K562 (cell line): ENCODE measurements around the gene TTC16. TPM values are rescaled to one million over a fixed set of nuclear protein-coding genes. Genes with fewer than 3 reads are reported as not detected.

ENCODE experiments used
- ATAC-seq: fragments of 200-7000 bp; cut with Tn5 transposase; 3 replicates; pipeline ENCODE4 v1.9.1; 2020; ENCODE audit warnings: moderate library complexity
- BruUV-seq: library from RNA; stranded (reverse); fragments of 400-500 nt; replicated peaks from 2 replicates; lab custom pipeline; 2021; lab: Mats Ljungman, UMichigan
- CTCF ChIA-PET: fragments of 300-600 bp; formaldehyde crosslinking; extraction: SDS; loops from one replicate; lab custom pipeline; 2021; ENCODE audit warnings: low intra/inter-chr PET ratio; lab: Yijun Ruan, JAX
- POLR2A ChIA-PET: fragments of 300-600, 350-650 bp; sonication (Branson Sonifier 250); formaldehyde crosslinking; extraction: SDS; loops from one replicate; lab custom pipeline; 2021; ENCODE audit warnings: antibody characterized with exemption, inconsistent platforms; lab: Yijun Ruan, JAX
- DNase-seq, 4 experiments: peaks; one replicate each; pipeline versions ENCODE4 v3.0.0 to v3.0.0-alpha.2; 2011 to 2018; ENCODE audit warnings: low spot score in 3 of 4, mixed read lengths in 3 of 4; ENCODE audit errors: extremely low read depth in 1 of 4
- FAIRE-seq: peaks from 2 replicates; lab custom pipeline; 2011; peaks lifted over from hg19 to GRCh38; lab: Jason Lieb, UNC
- H2AFZ ChIP-seq: 2 replicates; pipeline ENCODE4 v1.6.0; 2011; ENCODE audit warnings: low read depth, low read length, control low read depth, inconsistent platforms
- H3K27ac ChIP-seq: fragments of 200-600 bp; 3 replicates; pipeline ENCODE4 v1.8.0; 2011; ENCODE audit warnings: low read depth, mild to moderate bottlenecking, control low read depth, inconsistent platforms, low read length, moderate library complexity, mixed read lengths; ENCODE audit errors: extremely low read depth
- H3K27me3 ChIP-seq, 2 experiments: fragments of 300-600 bp in 1 of 2; 2 replicates in 1 of 2; 3 replicates in 1 of 2; pipeline versions ENCODE4 v1.6.0 to v1.8.0; 2011; ENCODE audit warnings: inconsistent platforms in 2 of 2, low read length in 2 of 2, mild to moderate bottlenecking in 1 of 2, mixed read lengths in 1 of 2, moderate library complexity in 1 of 2; ENCODE audit not compliant: control insufficient read depth in 2 of 2, insufficient read depth in 2 of 2
- H3K36me3 ChIP-seq: fragments of 300-600 bp; 3 replicates; pipeline ENCODE4 v1.8.0; 2011; ENCODE audit warnings: mild to moderate bottlenecking, low read length, inconsistent platforms; ENCODE audit not compliant: control insufficient read depth, insufficient read depth
- H3K4me1 ChIP-seq, 2 experiments: fragments of 200-600 bp in 1 of 2; replicated peaks in 1 of 2; 2 replicates in 1 of 2; 3 replicates in 1 of 2; pipeline versions ENCODE4 v1.5.1 to v1.8.0; 2011; ENCODE audit warnings: inconsistent platforms in 2 of 2, low read length in 2 of 2, mild to moderate bottlenecking in 1 of 2, mixed read lengths in 1 of 2, moderate library complexity in 1 of 2; ENCODE audit not compliant: control insufficient read depth in 2 of 2, insufficient read depth in 2 of 2
- H3K4me2 ChIP-seq: 2 replicates; pipeline ENCODE4 v1.6.1; 2011; ENCODE audit warnings: low read length, control low read depth, inconsistent platforms, mixed read lengths; ENCODE audit not compliant: insufficient read depth
- H3K4me3 ChIP-seq: fragments of 200-600 bp; sonication (generic), shearing (Covaris generic); 2 replicates; pipeline ENCODE4 v1.5.1; 2016; ENCODE audit warnings: control low read depth, inconsistent platforms
- H3K79me2 ChIP-seq: fragments of 200-600 bp; 3 replicates; pipeline ENCODE4 v1.8.0; 2011; ENCODE audit warnings: low read length, inconsistent platforms; ENCODE audit not compliant: control insufficient read depth, insufficient read depth
- H3K9ac ChIP-seq, 2 experiments: 2 replicates each; pipeline versions ENCODE4 v1.6.0 to v1.6.1; 2011; ENCODE audit warnings: low read depth in 2 of 2, low read length in 2 of 2, control low read depth in 1 of 2, inconsistent platforms in 1 of 2, mild to moderate bottlenecking in 1 of 2, mixed read lengths in 1 of 2; ENCODE audit not compliant: insufficient read depth in 1 of 2
- H3K9me1 ChIP-seq: one replicate; pipeline ENCODE4 v1.6.0; 2011; ENCODE audit warnings: inconsistent platforms, mild to moderate bottlenecking, low read length, moderate library complexity; ENCODE audit not compliant: control insufficient read depth, insufficient read depth
- H3K9me3 ChIP-seq: replicated peaks from 2 replicates; pipeline ENCODE4 v1.5.1; 2011; ENCODE audit warnings: low read depth, low read length, inconsistent platforms; ENCODE audit not compliant: control insufficient read depth, insufficient read depth
- H4K20me1 ChIP-seq: replicated peaks from 2 replicates; pipeline ENCODE4 v1.6.1; 2011; ENCODE audit warnings: low read length, inconsistent platforms, mixed read lengths; ENCODE audit not compliant: control insufficient read depth, insufficient read depth
- CTCF ChIP-seq, 3 experiments: IDR thresholded peaks in 2 of 3; conservative IDR thresholded peaks in 1 of 3; 2 replicates each; pipeline ENCODE4 v1.5.1; 2011 to 2012; ENCODE audit warnings: low read length in 3 of 3, mild to moderate bottlenecking in 3 of 3, control low read depth in 2 of 3, improper control_type of control experiment in 1 of 3, inconsistent platforms in 1 of 3, low read depth in 1 of 3, mixed read lengths in 1 of 3, moderate library complexity in 1 of 3; ENCODE audit not compliant: insufficient read depth in 2 of 3
- PRDM10 ChIP-seq: fragments of 450-650 bp; IDR thresholded peaks from 2 replicates; pipeline ENCODE4 v1.6.1; 2018; ENCODE audit not compliant: partially characterized antibody
- PRPF4 ChIP-seq: fragments of 200-400 bp; formaldehyde crosslinking; IDR thresholded peaks from one replicate; pipeline ENCODE4 v1.6.1; 2017; ENCODE audit warnings: low read length, low read depth, mild to moderate bottlenecking; ENCODE audit not compliant: insufficient read depth, poor library complexity, severe bottlenecking
- THRA ChIP-seq: fragments of 450-650 bp; IDR thresholded peaks from 2 replicates; pipeline ENCODE4 v1.6.1; 2017; ENCODE audit warnings: mild to moderate bottlenecking, moderate library complexity
- ZNF316 ChIP-seq: fragments of 450-650 bp; IDR thresholded peaks from 2 replicates; pipeline ENCODE4 v1.6.1; 2016
- WGBS: fragments of 100-300 bp; shearing (Covaris generic); methylation state at CpG from one replicate; pipeline ENCODE4 v1.1.6; 2016; ENCODE audit warnings: low coverage, mixed read lengths; ENCODE audit not compliant: insufficient coverage; ENCODE audit errors: missing lambda C conversion rate; 5-methylcytosine and 5-hydroxymethylcytosine counted together
- in situ Hi-C: fragments of 300-500 bp; cut with MboI; formaldehyde crosslinking; loops from 4 replicates; pipeline ENCODE4 v1.15.0; 2018; ENCODE audit warnings: inconsistent platforms, mixed read lengths
- intact Hi-C: fragments of 100-400 bp; cut with micrococcal nuclease; formaldehyde crosslinking; loops from 2 replicates; pipeline ENCODE4 v1.14.2; 2022
- polyA plus RNA-seq, 8 experiments: library from polyadenylated mRNA; depleted of rRNA in 4 of 8; stranded (reverse) in 5 of 8; unstranded in 3 of 8; fragments of >200 nt; fragmentation: Nextera tagmentation in 2 of 8; fragmentation: Illumina TruSeq in 1 of 8; extraction: Ambion mirVana in 2 of 8; extraction: Trizol in 1 of 8; gene quantifications; 2 replicates each; pipeline versions ENCODE4 v1.2.1 to v1.2.3, GENCODE V29; 2011 to 2014; ENCODE audit warnings: inconsistent platforms in 1 of 8, missing spikeins in 1 of 8
- total RNA-seq, 7 experiments: library from RNA; depleted of rRNA in 6 of 7; stranded (reverse); fragments of >200 nt in 6 of 7; fragmentation: Illumina TruSeq in 2 of 7; extraction: Trizol in 2 of 7; gene quantifications; 2 replicates each; pipeline versions ENCODE4 v1.2.1 to v1.2.3, GENCODE V29; 2011 to 2021; ENCODE audit warnings: low replicate concordance in 1 of 7

The TTC16 gene
- total and polyA plus RNA-seq, 9 of the 15 experiments (the other 6 are each of a cell fraction or from before 2014, with no cell fraction given), result 0.11 TPM; not detected in 8

GRCh38 chr9:127744398-127745110 lies 28.7 kb downstream of the TTC16 start (continued):
- no peak for TF ChIP-seq THRA
- TF ChIP-seq PRPF4, result no peak

GRCh38 chr9:127746959-127747569 lies 31.2 kb downstream of the TTC16 start:
- Histone ChIP-seq H2AFZ (no peak overlapping the region), H3K4me2 (no peak overlapping the region), H3K9me1 (no peaks in the 10 kb centered on the region), H3K4me1 (peaks cover 9 to 36% of the 10 kb centered on the region in 2 experiments; a peak in 4 of 5 replicates), H3K4me3 (no peak overlapping the region), H3K9me3 (no peaks in the 10 kb centered on the region), H4K20me1 (peaks cover 11% of the 10 kb centered on the region), H3K9ac (peak overlapping the region in 1 of 2 experiments; percentile 56; a peak in 1 of 4 replicates), H3K36me3 (no peaks in the 10 kb centered on the region), H3K27ac (no peak overlapping the region), H3K79me2 (no peaks in the 10 kb centered on the region), H3K27me3 (peaks cover 9 to 36% of the 10 kb centered on the region in 2 experiments; a peak in 3 of 5 replicates)
- ATAC-seq (no peak), DNase-seq (peak in 1 of 4 experiments; percentile 22), FAIRE-seq (no peak)
- TF ChIP-seq CTCF (IDR thresholded peaks at IDR 0.05 in 2 of 3, conservative IDR thresholded peaks at IDR 0.05 in 1 of 3; ENCODE audit: insufficient read depth in 2 of 3, low read depth in 1 of 3, low read length in 3 of 3) (0 out of 6 replicates have a peak, but pooled peaks of 1 of the 3 experiments have one; percentile 11), PRDM10 (peak; percentile 81), ZNF316 (no peak)
- intact Hi-C loops, result no loop called here
- no TSS peak for BruUV-seq
- ChIA-PET POLR2A (interaction anchor here (0.6 to 1.3 kb wide), 4 partner anchors 9 to 367 kb away, joined by 3 read pairs; partner anchors contain the start of gene TOR2A), CTCF (no interaction called here)
- WGBS, result 8% methylated on average over 15 of the region's 15 CpGs
- in situ Hi-C loops, result no loop called here
